Right ventricle myocardium inferior (tissue), 1 donor: ENCODE data around the gene PRKCZ. TPM values are rescaled to one million over a fixed set of nuclear protein-coding genes. Genes with fewer than 3 reads are reported as not detected.
A peak's percentile ranks its signal among the peaks of the same experiment; 100 is the strongest.

Experiments used
- ATAC-seq: fragments of 200-7000 bp; cut with Tn5 transposase; one replicate; pipeline ENCODE4 v1.9.1; 2020; ENCODE audit warnings: mild to moderate bottlenecking, moderate library complexity
- DNase-seq: peaks from one replicate; pipeline ENCODE4 v3.0.0; 2021; ENCODE audit errors: missing footprints
- intact Hi-C: fragments of 100-400 bp; cut with DNase I; formaldehyde crosslinking; loops from one replicate; pipeline ENCODE4 v1.11.0; 2022
- total RNA-seq: library from RNA; stranded (reverse); fragmentation: NEBNext Ultra II Directional; extraction: Animal tissue kit (Norgen Biotek cat#: 25700); gene quantifications from one replicate; pipeline ENCODE4 v1.2.1, GENCODE V29; 2021
- donor health status: DM: no; HTN: yes; CAD: no; lungs with severe emphysema.

The PRKCZ gene
- total RNA-seq, 1 donor from 2014 or later = 16.4 TPM

DNA sequence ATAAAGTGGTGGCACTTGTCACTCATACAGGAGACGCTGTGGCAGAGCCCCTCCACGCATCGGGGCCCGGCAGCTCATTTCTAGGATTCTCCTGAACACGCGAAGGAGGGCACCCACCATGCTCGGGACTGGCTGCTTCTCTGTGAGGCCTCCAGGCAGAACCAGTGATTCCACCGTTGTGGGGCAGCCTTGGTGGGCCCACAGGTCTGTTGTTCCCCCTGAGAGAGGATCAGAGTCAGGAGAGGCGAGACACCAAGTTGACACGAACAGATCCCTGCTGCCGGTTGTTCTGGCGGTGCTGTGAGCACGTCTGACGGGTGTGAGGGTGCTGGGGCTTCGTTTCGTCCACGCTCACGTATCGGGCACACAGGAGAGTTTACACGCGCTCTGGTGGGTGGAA, 26.6 kb downstream of the PRKCZ start:
- ATAC-seq (no peak), DNase-seq (peak; percentile 40)
- intact Hi-C loops = no loop called here

DNA sequence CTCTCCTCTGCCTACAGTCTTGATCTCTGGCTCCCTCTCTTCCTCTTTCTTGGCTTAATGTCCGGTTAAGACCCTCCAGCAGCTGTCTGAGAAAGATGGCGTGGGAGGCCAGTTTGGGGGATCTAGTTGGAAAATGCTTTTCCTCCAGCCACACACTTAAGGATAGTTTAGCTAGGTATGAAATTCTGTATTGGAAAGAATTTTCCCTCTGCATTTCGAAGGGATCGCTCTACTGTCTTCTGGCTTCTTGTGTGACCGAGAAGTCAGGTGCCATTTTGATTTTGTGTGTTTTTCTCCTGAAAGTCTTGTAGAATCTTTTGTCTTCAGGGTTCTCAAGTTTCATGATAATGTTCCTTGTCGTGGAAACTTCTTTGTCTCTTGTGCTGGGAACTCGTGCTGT, 28.0 kb downstream of the PRKCZ start:
- intact Hi-C loops = no loop called here
- ATAC-seq (no peak), DNase-seq (peak; percentile 11)

DNA sequence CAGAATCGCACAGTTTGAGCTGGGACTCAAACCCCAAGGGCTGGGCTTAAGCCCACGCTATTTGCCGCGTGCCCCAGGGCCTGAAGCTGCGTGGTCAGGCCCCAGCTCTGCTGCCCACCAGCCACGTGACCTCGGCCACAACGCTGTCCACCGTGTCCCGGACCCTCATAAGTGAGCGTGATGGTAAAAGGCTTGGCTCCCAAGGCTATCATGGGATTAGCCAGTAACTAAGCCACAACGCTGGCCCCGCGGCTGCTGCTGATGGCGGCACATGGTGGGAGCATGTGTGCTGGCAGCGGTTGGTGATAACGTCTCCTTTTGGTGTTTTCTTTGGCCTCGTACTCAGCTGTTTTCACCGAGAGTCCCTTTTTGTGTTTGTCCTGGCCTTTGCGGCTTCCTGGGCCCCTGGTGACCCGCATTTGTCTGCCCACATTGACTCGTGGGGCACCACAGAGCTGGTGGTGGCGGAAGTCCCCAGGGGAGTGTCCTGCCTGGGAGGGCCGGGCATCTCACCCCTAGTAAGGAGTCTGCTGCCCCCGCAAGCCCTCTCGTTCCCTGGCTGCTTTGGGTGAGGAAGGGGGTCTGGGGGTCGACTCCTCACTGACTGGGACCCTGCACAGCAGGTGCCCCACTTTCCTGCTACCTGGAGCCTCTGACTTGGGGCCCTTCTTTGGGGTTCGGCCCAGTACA, 29.3 kb downstream of the PRKCZ start:
- DNase-seq (peak; percentile 34), ATAC-seq (no peak)
- intact Hi-C loops = no loop called here

DNA sequence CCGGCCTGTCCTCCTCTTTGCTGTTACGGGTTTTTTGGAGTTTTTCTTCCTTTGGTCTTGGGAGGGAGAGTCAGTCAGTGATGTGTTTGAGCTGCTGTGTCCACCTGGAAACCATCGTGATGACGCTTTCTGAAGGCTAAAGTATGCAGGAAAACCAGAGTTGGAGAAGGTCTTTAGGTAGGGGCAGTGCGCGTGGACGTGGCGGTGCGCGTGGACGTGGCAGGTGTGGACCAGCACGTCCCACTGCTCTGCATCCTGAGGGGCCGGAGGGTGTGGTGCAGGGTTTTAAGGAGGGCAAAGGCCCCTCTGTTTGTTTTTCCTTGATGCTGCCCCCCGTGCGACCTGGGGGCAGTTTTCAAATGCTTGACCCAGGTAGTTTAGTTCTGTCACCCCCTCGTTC, 29.9 kb downstream of the PRKCZ start:
- ATAC-seq (no peak), DNase-seq (no peak)
- intact Hi-C loops = no loop called here

DNA sequence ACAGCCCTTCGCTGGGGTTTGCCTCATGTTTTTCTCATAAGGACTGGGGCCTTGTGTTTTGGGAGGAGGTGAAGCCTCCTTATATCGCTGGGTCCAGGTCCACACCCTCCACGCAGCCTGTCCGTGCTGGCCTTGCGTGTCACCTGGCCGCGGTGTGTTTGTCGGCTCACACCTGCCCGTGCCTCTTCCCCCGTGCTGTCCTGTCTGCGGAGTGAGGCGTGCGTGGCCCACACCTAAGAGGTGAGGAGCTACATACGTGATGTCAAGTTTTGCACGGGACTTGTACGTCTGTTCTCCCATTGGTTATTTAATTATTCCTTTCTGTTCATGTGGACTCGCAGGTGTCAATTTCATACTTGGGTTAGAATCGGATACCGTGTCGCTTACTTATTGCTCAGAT, 30.7 kb downstream of the PRKCZ start:
- intact Hi-C loops = no loop called here
- ATAC-seq (no peak), DNase-seq (peak; percentile 8)

GRCh38 chr1:2081326-2081885, 31.2 kb downstream of the PRKCZ start:
- DNase-seq = peak; percentile 9
- intact Hi-C loops = no loop called here
- ATAC-seq = no peak

GRCh38 chr1:2082064-2082463, 31.9 kb downstream of the PRKCZ start:
- DNase-seq = peak; percentile 34

GRCh38 chr1:2083666-2084065, 33.5 kb downstream of the PRKCZ start:
- DNase-seq (no peak), ATAC-seq (no peak)
- intact Hi-C loops = no loop called here

More at GRCh38 chr1:2082064-2082463, 31.9 kb downstream of the PRKCZ start:
- intact Hi-C loops = no loop called here
- ATAC-seq = no peak

DNA sequence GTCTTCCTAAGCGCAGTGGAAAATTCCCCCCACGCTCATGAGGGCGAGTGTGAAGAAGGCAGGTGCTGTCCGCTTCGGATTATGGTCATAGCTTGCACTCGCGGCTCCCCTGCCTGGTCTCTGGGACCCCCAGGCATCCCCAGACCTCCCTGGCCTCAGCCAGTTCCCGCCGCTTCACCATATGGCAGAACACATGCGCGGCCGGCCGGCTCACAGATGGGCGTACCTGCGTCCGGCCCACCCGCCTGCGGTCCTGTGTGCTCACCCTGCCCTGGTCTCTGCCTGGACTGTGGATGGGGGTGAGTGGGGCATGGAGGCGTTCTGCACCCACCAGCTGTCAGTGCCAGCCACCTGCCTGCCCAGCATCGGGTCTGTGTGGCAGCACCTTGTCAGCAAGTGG, 34.1 kb downstream of the PRKCZ start:
- ATAC-seq = no peak
- DNase-seq = no peak
- intact Hi-C loops = no loop called here

- intact Hi-C loops = no loop called here
- DNase-seq (no peak), ATAC-seq (no peak)
These were observed 34.9 kb downstream of the PRKCZ start for GRCh38 chr1:2085080-2085479.

GRCh38 chr1:2086446-2087078, 36.4 kb downstream of the PRKCZ start:
- intact Hi-C loops = no loop called here
- DNase-seq = peak; percentile 50
- no peak for ATAC-seq

- intact Hi-C loops = no loop called here
- DNase-seq (no peak), ATAC-seq (no peak)
These were observed 37.6 kb downstream of the PRKCZ start for GRCh38 chr1:2087766-2088165.

GRCh38 chr1:2088458-2088857, 38.2 kb downstream of the PRKCZ start:
- ATAC-seq = peak; percentile 21
- no peak for DNase-seq
- intact Hi-C loops = no loop called here

GRCh38 chr1:2089051-2089450, 38.8 kb downstream of the PRKCZ start:
- intact Hi-C loops = no loop called here
- ATAC-seq (no peak), DNase-seq (no peak)

DNA sequence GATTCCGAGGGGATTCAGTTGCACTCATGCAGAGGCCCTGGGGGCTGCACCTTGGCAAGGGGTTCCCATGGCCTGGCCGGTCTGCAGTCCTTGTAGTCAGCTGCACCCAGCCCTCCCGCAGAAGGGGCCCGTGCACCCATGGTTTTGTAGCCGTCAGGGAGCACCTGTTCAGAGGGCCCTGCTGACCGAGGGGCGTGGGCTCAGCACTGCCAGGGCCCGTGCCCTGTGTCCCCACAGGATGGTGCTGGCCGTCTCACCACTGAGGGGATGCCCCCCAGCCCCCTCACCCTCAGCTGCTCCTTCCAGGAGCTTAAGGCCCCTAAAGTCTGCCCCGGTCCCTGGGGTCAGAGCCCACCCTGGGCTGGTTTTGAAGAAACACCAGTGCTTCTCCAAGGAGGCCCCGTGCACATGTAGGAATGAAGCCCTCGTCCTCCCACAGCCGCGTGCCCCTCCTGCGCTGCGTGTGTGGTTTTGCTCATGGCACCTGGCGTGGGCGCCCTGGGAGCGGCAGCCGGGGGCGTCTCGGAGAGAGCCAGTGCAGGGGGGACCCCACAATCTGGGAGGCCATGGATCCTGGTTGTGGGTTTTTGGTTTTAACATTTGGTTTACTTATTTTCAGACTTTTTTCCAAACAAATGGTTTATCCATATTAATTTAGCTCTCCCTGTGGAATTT, 40.1 kb downstream of the PRKCZ start:
- intact Hi-C loops = no loop called here
- no peak for ATAC-seq
- no peak for DNase-seq

GRCh38 chr1:2091611-2092604, 41.7 kb downstream of the PRKCZ start:
- ATAC-seq (no peak), DNase-seq (no peak)
- intact Hi-C loops = no loop called here

GRCh38 chr1:2093055-2093454, 42.8 kb downstream of the PRKCZ start:
- no peak for DNase-seq
- intact Hi-C loops = no loop called here
- no peak for ATAC-seq

GRCh38 chr1:2093636-2094035, 43.4 kb downstream of the PRKCZ start:
- ATAC-seq (no peak), DNase-seq (no peak)
- intact Hi-C loops = no loop called here
